Lower leg skin (tissue), 4 donors: ENCODE data around the gene ABCC10. TPM values are rescaled to one million over a fixed set of nuclear protein-coding genes. Genes with fewer than 3 reads are reported as not detected.
"Not testable (repeated sequence)": the region's sequence is repeated elsewhere in the genome, so short reads cannot be mapped to it uniquely, and the experiment has no call there.

Experiments
- DNase-seq, 2 donors: peaks; one replicate each; pipeline ENCODE4 v3.0.0-alpha.2; 2019; ENCODE audit warnings: low spot score in 2 of 2
- H3K4me3 ChIP-seq: fragments of 200-600 bp; sonication (generic); 2 replicates; pipeline ENCODE4 v1.5.1; 2017; ENCODE audit warnings: mild to moderate bottlenecking, low read depth; ENCODE audit not compliant: poor library complexity, severe bottlenecking
- POLR2A ChIP-seq, 2 donors: fragments of 450-650 bp; IDR thresholded peaks; one replicate each; pipeline ENCODE4 v1.6.1; 2016 to 2017; ENCODE audit warnings: antibody characterized with exemption in 2 of 2, mild to moderate bottlenecking in 1 of 2, moderate library complexity in 1 of 2
- WGBS, 2 donors: methylation state at CpG; one replicate each; pipeline ENCODE4 v1.1.5; 2018; 5-methylcytosine and 5-hydroxymethylcytosine counted together
- intact Hi-C: fragments of 100-400 bp; cut with DNase I; formaldehyde crosslinking; loops from one replicate; pipeline ENCODE4 v1.15.0; 2023; ENCODE audit warnings: low total_unique reads
- total RNA-seq, 4 donors: library from RNA; depleted of rRNA; stranded (reverse); fragments of >200 nt; gene quantifications; one replicate each; pipeline ENCODE4 v1.1.0, GENCODE V29; 2016
- TF ChIP-seq, protein P1 (sequence below), 3 donors: fragments of 450-650 bp; IDR thresholded peaks; one replicate each; pipeline ENCODE4 v1.5.1; 2016; ENCODE audit warnings: antibody characterized with exemption in 3 of 3, mild to moderate bottlenecking in 3 of 3, moderate library complexity in 2 of 3

Gene ABCC10, protein sequence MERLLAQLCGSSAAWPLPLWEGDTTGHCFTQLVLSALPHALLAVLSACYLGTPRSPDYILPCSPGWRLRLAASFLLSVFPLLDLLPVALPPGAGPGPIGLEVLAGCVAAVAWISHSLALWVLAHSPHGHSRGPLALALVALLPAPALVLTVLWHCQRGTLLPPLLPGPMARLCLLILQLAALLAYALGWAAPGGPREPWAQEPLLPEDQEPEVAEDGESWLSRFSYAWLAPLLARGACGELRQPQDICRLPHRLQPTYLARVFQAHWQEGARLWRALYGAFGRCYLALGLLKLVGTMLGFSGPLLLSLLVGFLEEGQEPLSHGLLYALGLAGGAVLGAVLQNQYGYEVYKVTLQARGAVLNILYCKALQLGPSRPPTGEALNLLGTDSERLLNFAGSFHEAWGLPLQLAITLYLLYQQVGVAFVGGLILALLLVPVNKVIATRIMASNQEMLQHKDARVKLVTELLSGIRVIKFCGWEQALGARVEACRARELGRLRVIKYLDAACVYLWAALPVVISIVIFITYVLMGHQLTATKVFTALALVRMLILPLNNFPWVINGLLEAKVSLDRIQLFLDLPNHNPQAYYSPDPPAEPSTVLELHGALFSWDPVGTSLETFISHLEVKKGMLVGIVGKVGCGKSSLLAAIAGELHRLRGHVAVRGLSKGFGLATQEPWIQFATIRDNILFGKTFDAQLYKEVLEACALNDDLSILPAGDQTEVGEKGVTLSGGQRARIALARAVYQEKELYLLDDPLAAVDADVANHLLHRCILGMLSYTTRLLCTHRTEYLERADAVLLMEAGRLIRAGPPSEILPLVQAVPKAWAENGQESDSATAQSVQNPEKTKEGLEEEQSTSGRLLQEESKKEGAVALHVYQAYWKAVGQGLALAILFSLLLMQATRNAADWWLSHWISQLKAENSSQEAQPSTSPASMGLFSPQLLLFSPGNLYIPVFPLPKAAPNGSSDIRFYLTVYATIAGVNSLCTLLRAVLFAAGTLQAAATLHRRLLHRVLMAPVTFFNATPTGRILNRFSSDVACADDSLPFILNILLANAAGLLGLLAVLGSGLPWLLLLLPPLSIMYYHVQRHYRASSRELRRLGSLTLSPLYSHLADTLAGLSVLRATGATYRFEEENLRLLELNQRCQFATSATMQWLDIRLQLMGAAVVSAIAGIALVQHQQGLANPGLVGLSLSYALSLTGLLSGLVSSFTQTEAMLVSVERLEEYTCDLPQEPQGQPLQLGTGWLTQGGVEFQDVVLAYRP (N-terminal part only)
- 10 to 100 TPM in 3 of 4 donors, 1 to 10 TPM in 1; 9.4 to 17.9 (median 15.9) TPM for total RNA-seq

DNA sequence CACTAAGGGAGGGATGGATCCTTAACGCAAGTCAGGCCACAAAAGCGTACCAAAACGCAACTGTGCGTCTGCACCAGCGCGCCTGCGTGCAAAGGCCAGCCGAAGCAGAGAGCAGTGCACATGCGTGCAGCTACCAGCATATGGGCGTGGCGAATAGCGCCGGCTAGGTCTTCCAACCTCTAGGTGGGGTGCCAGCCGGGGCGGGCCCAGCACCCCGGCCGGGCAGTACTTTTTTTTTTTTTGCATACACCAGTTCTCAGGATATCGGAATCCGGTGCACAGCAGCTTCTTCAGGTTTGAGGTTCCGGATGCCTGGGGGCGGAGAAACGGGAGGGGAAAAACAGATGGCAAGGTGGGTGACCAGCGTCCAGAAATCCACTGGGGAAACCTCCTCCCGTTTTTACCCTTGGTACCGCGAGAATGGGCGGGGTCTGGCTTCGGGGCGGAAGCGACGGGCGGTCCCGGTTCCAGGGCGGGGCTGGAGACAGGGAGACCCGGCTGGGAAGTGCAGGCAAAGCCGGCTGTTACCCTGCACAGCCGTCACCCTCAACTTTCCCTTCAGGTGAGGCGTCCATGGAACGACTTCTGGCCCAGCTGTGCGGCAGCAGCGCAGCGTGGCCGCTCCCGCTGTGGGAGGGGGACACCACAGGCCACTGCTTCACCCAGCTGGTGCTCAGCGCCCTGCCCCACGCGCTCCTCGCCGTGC is at the start of gene ABCC10:
Gene ABCC10 (plus strand): TSS at position 136 of the 706 bp plus-strand sequence. CDS start 438 bp downstream, at position 574.
- intact Hi-C loops, result no loop called here
- 0 to 1% methylated on average over 39 to 43 of the region's 49 CpGs for WGBS, 2 donors
- TF ChIP-seq, protein P1, sequence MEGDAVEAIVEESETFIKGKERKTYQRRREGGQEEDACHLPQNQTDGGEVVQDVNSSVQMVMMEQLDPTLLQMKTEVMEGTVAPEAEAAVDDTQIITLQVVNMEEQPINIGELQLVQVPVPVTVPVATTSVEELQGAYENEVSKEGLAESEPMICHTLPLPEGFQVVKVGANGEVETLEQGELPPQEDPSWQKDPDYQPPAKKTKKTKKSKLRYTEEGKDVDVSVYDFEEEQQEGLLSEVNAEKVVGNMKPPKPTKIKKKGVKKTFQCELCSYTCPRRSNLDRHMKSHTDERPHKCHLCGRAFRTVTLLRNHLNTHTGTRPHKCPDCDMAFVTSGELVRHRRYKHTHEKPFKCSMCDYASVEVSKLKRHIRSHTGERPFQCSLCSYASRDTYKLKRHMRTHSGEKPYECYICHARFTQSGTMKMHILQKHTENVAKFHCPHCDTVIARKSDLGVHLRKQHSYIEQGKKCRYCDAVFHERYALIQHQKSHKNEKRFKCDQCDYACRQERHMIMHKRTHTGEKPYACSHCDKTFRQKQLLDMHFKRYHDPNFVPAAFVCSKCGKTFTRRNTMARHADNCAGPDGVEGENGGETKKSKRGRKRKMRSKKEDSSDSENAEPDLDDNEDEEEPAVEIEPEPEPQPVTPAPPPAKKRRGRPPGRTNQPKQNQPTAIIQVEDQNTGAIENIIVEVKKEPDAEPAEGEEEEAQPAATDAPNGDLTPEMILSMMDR (IDR thresholded peaks at IDR 0.05), result no peak
- TF ChIP-seq POLR2A (IDR thresholded peaks at IDR 0.05), result no peak
- peak within 1 kb of the TSS; percentile 82 for H3K4me3 ChIP-seq
- DNase-seq, result peak; percentile 91 to 98

DNA sequence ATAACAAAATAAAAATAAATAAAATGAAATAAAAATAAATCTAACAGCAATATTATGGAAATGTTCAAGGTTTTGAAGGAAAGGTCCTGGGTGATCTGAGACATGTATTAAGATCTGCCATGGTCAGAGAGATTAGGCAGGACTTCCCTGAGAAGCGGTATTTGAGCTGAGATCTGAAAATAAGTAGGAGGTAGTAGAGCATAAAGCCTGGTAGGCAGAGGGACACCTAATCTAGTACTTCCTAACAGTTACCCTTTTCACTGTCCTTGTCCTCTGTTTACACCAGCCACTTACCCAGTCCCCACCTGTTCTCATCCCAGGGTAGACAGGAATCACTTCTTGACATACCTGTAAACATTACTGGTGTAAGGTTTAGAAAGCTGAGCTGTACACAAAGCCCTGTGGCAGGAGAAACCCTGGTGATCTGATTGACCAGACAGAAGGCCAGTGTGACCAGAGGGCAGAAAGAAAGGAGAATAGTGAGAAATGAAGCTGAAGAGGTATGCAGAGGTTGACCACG is 49.6 kb upstream of the ABCC10 start:
- no peak overlapping the region for H3K4me3 ChIP-seq
- intact Hi-C loops, result no loop called here
- no peak for DNase-seq
- 87 to 93% methylated on average over 2 of the region's 2 CpGs for WGBS, 2 donors
- no peak for TF ChIP-seq POLR2A (IDR thresholded peaks at IDR 0.05)
- TF ChIP-seq, protein P1 (IDR thresholded peaks at IDR 0.05), result no peak

DNA sequence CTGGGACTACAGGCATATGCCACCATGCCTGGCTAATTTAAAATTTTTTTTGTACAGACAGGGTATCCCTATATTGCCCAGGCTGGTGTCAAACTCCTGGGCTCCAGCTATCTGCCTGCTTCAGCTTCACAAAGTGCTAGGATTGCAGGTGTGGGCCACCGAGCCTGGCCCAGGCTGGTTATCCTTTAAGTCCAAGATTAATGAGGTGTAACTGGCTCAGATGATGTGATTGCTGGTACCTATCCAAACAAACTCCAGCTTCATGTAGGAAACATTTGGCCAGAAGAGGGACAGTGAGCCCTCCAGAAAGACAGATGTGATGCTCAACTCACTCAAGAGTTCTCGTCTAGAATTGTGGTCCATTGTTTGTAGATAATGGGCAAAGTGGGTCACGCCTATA is 48.7 kb upstream of the ABCC10 start:
- intact Hi-C loops, result no loop called here
- no peak overlapping the region for H3K4me3 ChIP-seq
- TF ChIP-seq, protein P1 (IDR thresholded peaks at IDR 0.05), result no peak
- TF ChIP-seq POLR2A (IDR thresholded peaks at IDR 0.05), result no peak
- no peak for DNase-seq
- 66 to 68% methylated on average over 3 of the region's 3 CpGs for WGBS, 2 donors

DNA sequence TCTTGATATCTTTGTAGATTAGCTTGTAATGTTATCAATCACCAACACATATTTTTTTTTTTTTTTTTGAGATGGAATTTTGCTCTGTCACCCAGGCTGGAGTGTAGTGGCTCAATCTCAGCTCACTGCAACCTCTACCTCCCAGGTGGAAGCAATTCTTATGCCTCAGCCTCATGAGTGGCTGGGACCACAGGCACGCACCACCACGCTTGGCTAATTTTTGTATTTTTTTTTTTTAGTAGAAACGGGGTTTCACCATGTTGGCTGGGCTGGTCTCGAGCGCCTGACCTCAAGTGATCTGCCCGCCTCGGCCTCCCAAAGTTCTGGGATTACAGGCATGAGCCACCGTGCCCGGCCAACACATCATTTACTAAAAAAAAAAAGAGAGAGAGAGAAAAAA is 46.5 kb upstream of the ABCC10 start:
- intact Hi-C loops, DNase-seq, H3K4me3 ChIP-seq: not testable (repeated sequence)
- WGBS, 2 donors, result 59 to 64% methylated on average over 9 of the region's 9 CpGs

DNA sequence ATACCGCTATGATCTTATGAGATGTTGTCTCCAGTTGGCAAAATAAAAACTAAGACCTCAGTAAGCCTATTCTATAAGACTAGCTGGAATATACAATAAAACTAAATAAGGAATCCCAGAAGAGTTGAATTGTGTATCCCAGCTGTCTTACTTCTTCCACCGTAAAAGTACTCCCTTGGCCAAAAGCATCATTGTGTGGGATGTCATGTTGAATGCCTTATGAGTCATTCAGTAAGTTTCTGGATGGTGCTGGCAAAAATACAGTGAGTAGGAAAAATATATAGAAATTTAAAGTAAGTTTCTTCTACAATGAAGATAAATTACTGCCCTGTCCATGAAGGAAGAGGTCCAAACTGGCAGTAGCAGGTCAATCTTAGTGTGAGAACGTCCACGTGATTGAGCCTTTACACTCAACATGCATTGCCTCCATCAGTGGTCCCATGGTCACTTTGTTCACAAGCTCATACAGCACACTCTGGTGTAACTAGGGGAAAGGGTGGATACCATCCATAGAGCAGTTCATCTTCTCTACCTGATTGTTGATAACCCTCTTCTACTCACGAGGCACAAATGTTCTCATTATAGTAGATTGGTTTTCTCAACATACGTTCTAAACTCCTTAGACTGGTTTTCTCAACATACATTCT is 44.2 kb upstream of the ABCC10 start:
- intact Hi-C loops, result no loop called here
- WGBS, 2 donors, result 76 to 81% methylated on average over 6 of the region's 6 CpGs
- no peak for DNase-seq
- H3K4me3 ChIP-seq, result no peak overlapping the region
- TF ChIP-seq POLR2A (IDR thresholded peaks at IDR 0.05), result no peak
- TF ChIP-seq, protein P1 (IDR thresholded peaks at IDR 0.05), result no peak
